Epithelial cell of proximal tubule (primary cell): ENCODE measurements around the gene SF1. TPM values are rescaled to one million over a fixed set of nuclear protein-coding genes. Genes with fewer than 3 reads are reported as not detected.

Source experiments
- DNase-seq: peaks from one replicate; pipeline ENCODE4 v3.0.0-alpha.2; 2011; ENCODE audit warnings: low read depth
- H3K4me3 ChIP-seq: 2 replicates; pipeline ENCODE4 v1.5.1; 2011; ENCODE audit warnings: low read depth, mild to moderate bottlenecking, low read length
- CTCF ChIP-seq: conservative IDR thresholded peaks from 2 replicates; pipeline ENCODE4 v1.5.1; 2012; ENCODE audit warnings: low read depth, mild to moderate bottlenecking, low read length
- total RNA-seq: library from RNA; depleted of rRNA; stranded (reverse); fragments of >200 nt; gene quantifications from 2 replicates; pipeline ENCODE4 v1.2.3, GENCODE V29; 2015

Gene SF1
- total RNA-seq, 1 donor from 2014 or later: 111 TPM

GRCh38 chr11:64776875-64777274 is 1.5 kb downstream of the SF1 start:
- TF ChIP-seq CTCF: no peak
- DNase-seq: no peak

GRCh38 chr11:64776425-64776824 is 1.9 kb downstream of the SF1 start:
- H3K4me3 ChIP-seq: peak overlapping the region; percentile 80
- no peak for TF ChIP-seq CTCF
- DNase-seq: no peak

More at GRCh38 chr11:64776875-64777274, 1.5 kb downstream of the SF1 start:
- H3K4me3 ChIP-seq: peak overlapping the region; percentile 80

GRCh38 chr11:64774144-64774543 is 4.2 kb downstream of the SF1 start:
- no peak for TF ChIP-seq CTCF
- no peak for DNase-seq

GRCh38 chr11:64772303-64773018 is 5.9 kb downstream of the SF1 start:
- no peak overlapping the region for H3K4me3 ChIP-seq
- DNase-seq: no peak
- TF ChIP-seq CTCF: no peak

More at GRCh38 chr11:64774144-64774543, 4.2 kb downstream of the SF1 start:
- H3K4me3 ChIP-seq: no peak overlapping the region

GRCh38 chr11:64771861-64772260 is 6.5 kb downstream of the SF1 start:
- TF ChIP-seq CTCF: no peak
- no peak overlapping the region for H3K4me3 ChIP-seq
- no peak for DNase-seq

GRCh38 chr11:64770120-64770519 is 8.2 kb downstream of the SF1 start:
- no peak for DNase-seq
- no peak for TF ChIP-seq CTCF
- H3K4me3 ChIP-seq: no peak overlapping the region

- DNase-seq: no peak
- H3K4me3 ChIP-seq: no peak overlapping the region
- no peak for TF ChIP-seq CTCF
Observed at GRCh38 chr11:64769283-64769682, 9.1 kb downstream of the SF1 start.
